ENCODE measurements around the gene FYCO1.
"Not testable (repeated sequence)": the region's sequence is repeated elsewhere in the genome, so short reads cannot be mapped to it uniquely, and the experiment has no call there.

The FYCO1 gene

GRCh38 chr3:45995236-45996192 is at the start of gene FYCO1:
Gene FYCO1 (minus strand): TSS chr3:45995824. CDS start chr3:45984910, 10,914 bp downstream.
- DNase-seq (ENCODE audit: low read depth), result peak; percentile 82

GRCh38 chr3:46038916-46039315 is 43.3 kb upstream of the FYCO1 start:
- DNase-seq (ENCODE audit: low read depth), result no peak

- DNase-seq (ENCODE audit: low read depth), result not testable (repeated sequence)
Measured at GRCh38 chr3:46038071-46038470, 42.4 kb upstream of the FYCO1 start.

- no peak for DNase-seq (ENCODE audit: low read depth)
Measured at GRCh38 chr3:46036191-46036590, 40.6 kb upstream of the FYCO1 start.

GRCh38 chr3:46031747-46032146 is 36.1 kb upstream of the FYCO1 start:
- DNase-seq (ENCODE audit: low read depth), result no peak

- no peak for DNase-seq (ENCODE audit: low read depth)
Measured at GRCh38 chr3:46031269-46031668, 35.6 kb upstream of the FYCO1 start.

- no peak for DNase-seq (ENCODE audit: low read depth)
Measured at GRCh38 chr3:46030626-46031025, 35.0 kb upstream of the FYCO1 start.

GRCh38 chr3:46029953-46030543 is 34.4 kb upstream of the FYCO1 start:
- DNase-seq (ENCODE audit: low read depth), result no peak

- DNase-seq (ENCODE audit: low read depth), result no peak
Measured at GRCh38 chr3:46027736-46028397, 32.2 kb upstream of the FYCO1 start.

GRCh38 chr3:46027021-46027705 is 31.5 kb upstream of the FYCO1 start, which contains the start of gene XCR1:
Gene XCR1 (minus strand): TSS chr3:46027483. CDS start chr3:46021947, 5,536 bp downstream.
- DNase-seq (ENCODE audit: low read depth), result no peak

- no peak for DNase-seq (ENCODE audit: low read depth)
Measured at GRCh38 chr3:46025139-46025538, 29.5 kb upstream of the FYCO1 start.

- no peak for DNase-seq (ENCODE audit: low read depth)
Measured at GRCh38 chr3:46024131-46024530, 28.5 kb upstream of the FYCO1 start.

GRCh38 chr3:46022909-46023785 is 27.5 kb upstream of the FYCO1 start:
- DNase-seq (ENCODE audit: low read depth), result no peak

GRCh38 chr3:46021516-46021915 is 25.9 kb upstream of the FYCO1 start:
- DNase-seq (ENCODE audit: low read depth), result no peak

- no peak for DNase-seq (ENCODE audit: low read depth)
Measured at GRCh38 chr3:46020766-46021510, 25.3 kb upstream of the FYCO1 start.

GRCh38 chr3:46019707-46020106 is 24.1 kb upstream of the FYCO1 start:
- no peak for DNase-seq (ENCODE audit: low read depth)

GRCh38 chr3:46017720-46018119 is 22.1 kb upstream of the FYCO1 start:
- no peak for DNase-seq (ENCODE audit: low read depth)

- no peak for DNase-seq (ENCODE audit: low read depth)
Measured at GRCh38 chr3:46013316-46014094, 17.9 kb upstream of the FYCO1 start.

GRCh38 chr3:46012246-46012645 is 16.6 kb upstream of the FYCO1 start:
- DNase-seq (ENCODE audit: low read depth), result no peak

All from stimulated activated CD8-positive, alpha-beta memory T cell treated with anti-CD3 and anti-CD28 coated beads, Interleukin-12 subunit alpha, Interleukin-12 subunit beta, amount 100 ng/mL, for 1 hour (primary cell).